ENCODE data around the gene TSEN2. TPM values are rescaled to one million over a fixed set of nuclear protein-coding genes. Genes with fewer than 3 reads are reported as not detected.

TSEN2 gene
- total RNA-seq = 15.9 and 19.3 TPM in 2 replicates

DNA sequence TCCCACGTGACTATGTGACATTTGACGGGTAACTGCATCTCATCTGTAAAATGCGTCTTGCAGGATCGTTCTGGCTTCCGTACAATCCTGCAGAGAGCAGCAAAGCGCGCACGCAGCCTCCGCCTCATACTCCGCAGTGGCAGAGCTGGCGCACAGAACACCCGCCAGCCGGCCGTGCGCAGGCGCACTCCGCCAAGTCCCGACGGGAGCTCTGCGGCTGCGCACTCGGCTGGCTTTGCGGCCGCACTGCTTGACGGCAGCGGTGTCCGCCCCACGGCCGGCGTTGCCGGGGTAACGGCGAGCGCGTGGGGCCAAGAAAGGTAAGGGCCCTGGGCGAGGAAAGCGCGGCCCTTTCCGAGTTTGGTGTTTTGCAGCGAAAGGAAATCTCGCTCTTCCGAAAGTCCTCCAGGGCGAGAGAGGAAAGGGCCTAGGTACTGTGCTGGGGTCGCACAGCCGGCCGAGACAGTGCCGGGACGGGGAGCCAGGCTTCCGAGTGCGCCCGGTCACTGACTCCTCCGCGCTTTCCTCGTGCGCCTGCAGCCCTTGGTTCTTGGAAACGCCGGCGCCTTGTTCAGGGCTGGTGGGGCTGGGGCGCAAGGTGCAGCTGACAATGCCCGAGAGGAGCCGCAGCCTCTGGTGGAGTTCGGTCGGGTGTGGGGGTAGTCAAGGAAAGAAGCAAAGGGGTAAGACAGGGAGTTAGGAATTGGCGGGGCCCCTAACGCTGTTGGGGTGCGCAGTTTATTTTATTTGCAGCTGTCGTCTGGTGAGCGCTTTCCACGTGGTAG, at the start of gene TSEN2:
Gene TSEN2, plus strand, starts transcription at position 283 of the 785 bp plus-strand sequence. CDS start 5,321 bp downstream, outside the sequence.

DNA sequence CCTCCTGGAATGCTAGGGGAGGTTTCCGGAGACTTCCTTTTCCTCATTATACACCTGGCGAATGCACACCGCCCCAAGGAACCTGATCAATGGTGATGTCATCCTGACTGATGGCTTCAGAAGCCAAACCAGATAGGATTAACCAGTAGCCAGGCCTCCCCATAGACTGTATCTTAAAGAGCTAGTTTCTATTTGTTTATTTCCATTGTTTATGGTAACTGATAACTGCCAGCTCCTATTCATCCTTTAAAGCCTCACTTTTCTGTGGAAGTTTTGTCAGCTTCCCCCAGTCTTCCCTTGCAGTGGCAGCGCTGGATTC, 61.2 kb downstream of the TSEN2 start, which contains the start of gene MKRN2OS:
Gene MKRN2OS, minus strand, starts transcription at position 27 of the 319 bp plus-strand sequence. CDS start 35 bp downstream, outside the sequence.

DNA sequence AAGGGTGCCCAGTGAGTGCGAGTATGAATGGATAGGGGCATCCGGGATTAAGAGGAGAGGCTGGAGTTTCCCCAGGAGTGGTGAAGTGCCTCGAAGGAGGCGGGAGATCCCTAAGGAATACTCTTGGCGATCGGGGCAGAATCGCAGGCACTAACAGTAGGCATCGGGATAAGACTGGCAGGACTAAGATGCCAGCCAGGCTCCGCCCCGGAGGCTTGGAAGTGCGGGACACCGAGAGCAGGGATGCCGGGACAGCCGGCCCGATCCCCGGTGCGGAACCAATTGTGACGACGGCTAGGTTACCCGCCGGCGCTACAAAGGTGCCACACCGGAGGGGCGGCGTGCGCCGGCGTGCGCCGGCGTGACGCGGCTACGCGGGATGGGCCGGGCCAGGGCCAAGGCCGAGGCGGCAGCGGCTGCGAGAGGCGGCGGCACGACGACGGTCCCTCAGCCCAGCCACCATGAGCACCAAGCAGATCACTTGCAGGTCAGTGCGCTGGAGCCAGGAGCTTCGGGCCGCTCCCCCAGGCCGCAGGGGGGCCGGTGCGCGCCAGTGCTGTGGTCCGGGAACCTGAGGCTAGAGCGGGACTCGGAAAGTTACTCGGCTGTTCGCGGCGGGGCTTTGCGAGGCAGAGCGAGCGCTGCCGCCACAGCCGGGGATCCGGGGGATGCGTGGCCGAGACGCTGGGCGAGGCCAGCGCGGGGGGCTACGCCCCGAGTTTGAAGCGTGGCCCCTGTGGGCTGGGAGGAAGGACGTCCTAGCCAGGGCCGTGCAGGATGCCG, 72.6 kb downstream of the TSEN2 start, which contains the start of gene MKRN2:
Gene MKRN2, plus strand, starts transcription at position 398 of the 783 bp plus-strand sequence. Its CDS starts 64 bp downstream, at position 462.

Other genes with a start within 250 kb of the TSEN2 start
- 35.2 and 41.9 TPM in 2 replicates for gene PPARG, start 195.4 kb upstream of the TSEN2 start, total RNA-seq
- not detected in 2 replicates for gene MKRN2OS, start 61.0 kb downstream of the TSEN2 start, total RNA-seq
- gene MKRN2, start 72.6 kb downstream of the TSEN2 start, total RNA-seq = 37.0 and 41.9 TPM in 2 replicates
- 72.2 and 75.8 TPM in 2 replicates for gene RAF1, start 179.6 kb downstream of the TSEN2 start, total RNA-seq